ENCODE measurements around the gene ZIC5.

GRCh38 chr13:99985886-99986527, 14.4 kb upstream of the ZIC5 start:
- TF ChIP-seq POLR2A (IDR thresholded peaks at IDR 0.05; ENCODE audit: low read length) (no peak), SMC3 (IDR thresholded peaks at IDR 0.05) (no peak), CTCF (IDR thresholded peaks at IDR 0.05) (no peak), HES2 (IDR thresholded peaks at IDR 0.05) (no peak), HMGXB4 (CRISPR knock-in tag; IDR thresholded peaks at IDR 0.05; ENCODE audit: borderline replicate concordance) (no peak), JUN (IDR thresholded peaks at IDR 0.05) (no peak), CEBPB (IDR thresholded peaks at IDR 0.05) (no peak), NFE2L2 (conservative IDR thresholded peaks at IDR 0.05; ENCODE audit: low read length) (no peak), MAX (IDR thresholded peaks at IDR 0.05) (no peak), KDM1A (IDR thresholded peaks at IDR 0.05; ENCODE audit: low read depth) (no peak), HOXB5 (CRISPR knock-in tag; IDR thresholded peaks at IDR 0.05) (no peak), RCOR1 (IDR thresholded peaks at IDR 0.05; ENCODE audit: low read depth, low read length) (no peak), EP300 (IDR thresholded peaks at IDR 0.05) (no peak)
